SHP77 (cell line): ENCODE results near the gene BTD.
"Not testable (repeated sequence)": the region's sequence is repeated elsewhere in the genome, so short reads cannot be mapped to it uniquely, and the experiment has no call there.

ENCODE experiments used
- DNase-seq, 2 experiments: peaks; one replicate each; lab custom pipeline; 2025; lab: John Stamatoyannopoulos, UW

The BTD gene

GRCh38 chr3:15601399-15602145 lies at the start of gene BTD, which contains the start of gene HACL1:
Gene BTD, plus strand, starts transcription at chr3:15601745. Its CDS starts 33,695 bp downstream, at chr3:15635440.
Gene HACL1, minus strand, starts transcription at chr3:15601569. Its CDS starts 106 bp downstream, at chr3:15601463.
- no peak for DNase-seq

- DNase-seq = no peak
These were observed 49.6 kb upstream of the BTD start for GRCh38 chr3:15551902-15552301.

GRCh38 chr3:15553749-15554148 lies 47.8 kb upstream of the BTD start:
- no peak for DNase-seq

- no peak for DNase-seq
These were observed 45.0 kb upstream of the BTD start for GRCh38 chr3:15556512-15556911.

- peak; percentile 13 to 36 for DNase-seq
These were observed 44.0 kb upstream of the BTD start for GRCh38 chr3:15557511-15557946.

GRCh38 chr3:15558581-15558980 lies 43.0 kb upstream of the BTD start:
- no peak for DNase-seq

GRCh38 chr3:15562560-15562959 lies 39.0 kb upstream of the BTD start:
- no peak for DNase-seq

- no peak for DNase-seq
These were observed 38.4 kb upstream of the BTD start for GRCh38 chr3:15563190-15563589.

GRCh38 chr3:15572138-15572537 lies 29.4 kb upstream of the BTD start:
- DNase-seq = no peak

GRCh38 chr3:15575446-15575845 lies 26.1 kb upstream of the BTD start:
- no peak for DNase-seq

- DNase-seq = no peak
These were observed 25.1 kb upstream of the BTD start for GRCh38 chr3:15576475-15576874.

- DNase-seq = no peak
These were observed 23.2 kb upstream of the BTD start for GRCh38 chr3:15578289-15578867.

- DNase-seq = no peak
These were observed 22.5 kb upstream of the BTD start for GRCh38 chr3:15579051-15579450.

- DNase-seq = no peak
These were observed 19.8 kb upstream of the BTD start for GRCh38 chr3:15581471-15582394.

GRCh38 chr3:15585111-15585845 lies 16.3 kb upstream of the BTD start:
- no peak for DNase-seq

- DNase-seq = no peak
These were observed 10.3 kb upstream of the BTD start for GRCh38 chr3:15591242-15591641.

GRCh38 chr3:15591928-15592327 lies 9.6 kb upstream of the BTD start:
- no peak for DNase-seq

GRCh38 chr3:15592968-15593367 lies 8.6 kb upstream of the BTD start:
- no peak for DNase-seq

GRCh38 chr3:15595955-15596354 lies 5.6 kb upstream of the BTD start:
- no peak for DNase-seq

- no peak for DNase-seq
These were observed 523 bp upstream of the BTD start for GRCh38 chr3:15601046-15601398.

- DNase-seq = no peak
These were observed 596 bp downstream of the BTD start for GRCh38 chr3:15602146-15602536.

- not testable (repeated sequence) for DNase-seq
These were observed 1.3 kb downstream of the BTD start for GRCh38 chr3:15602816-15603215.
